ENCODE results near the gene HMX1.

The HMX1 gene

DNA sequence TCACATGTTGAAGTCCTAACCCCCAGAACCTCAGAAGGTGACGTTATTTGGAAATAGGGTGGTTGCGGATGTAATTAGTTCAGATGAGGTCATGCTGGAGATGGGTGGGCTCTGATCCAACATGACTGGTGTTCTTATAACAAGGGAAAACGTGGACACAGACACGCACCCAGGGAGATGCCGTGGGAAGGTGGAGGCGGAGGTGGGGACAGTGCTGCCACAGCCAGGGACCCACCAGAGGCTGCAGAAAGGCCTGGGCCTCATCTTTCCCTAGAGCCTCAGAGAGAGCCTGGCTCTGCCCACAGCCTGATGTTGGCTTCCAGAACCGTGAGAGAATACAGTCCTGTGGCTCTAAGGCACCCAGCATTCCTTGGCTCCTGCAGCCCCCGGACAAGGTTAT lies 7.9 kb upstream of the HMX1 start:
- TF ChIP-seq, protein P1, sequence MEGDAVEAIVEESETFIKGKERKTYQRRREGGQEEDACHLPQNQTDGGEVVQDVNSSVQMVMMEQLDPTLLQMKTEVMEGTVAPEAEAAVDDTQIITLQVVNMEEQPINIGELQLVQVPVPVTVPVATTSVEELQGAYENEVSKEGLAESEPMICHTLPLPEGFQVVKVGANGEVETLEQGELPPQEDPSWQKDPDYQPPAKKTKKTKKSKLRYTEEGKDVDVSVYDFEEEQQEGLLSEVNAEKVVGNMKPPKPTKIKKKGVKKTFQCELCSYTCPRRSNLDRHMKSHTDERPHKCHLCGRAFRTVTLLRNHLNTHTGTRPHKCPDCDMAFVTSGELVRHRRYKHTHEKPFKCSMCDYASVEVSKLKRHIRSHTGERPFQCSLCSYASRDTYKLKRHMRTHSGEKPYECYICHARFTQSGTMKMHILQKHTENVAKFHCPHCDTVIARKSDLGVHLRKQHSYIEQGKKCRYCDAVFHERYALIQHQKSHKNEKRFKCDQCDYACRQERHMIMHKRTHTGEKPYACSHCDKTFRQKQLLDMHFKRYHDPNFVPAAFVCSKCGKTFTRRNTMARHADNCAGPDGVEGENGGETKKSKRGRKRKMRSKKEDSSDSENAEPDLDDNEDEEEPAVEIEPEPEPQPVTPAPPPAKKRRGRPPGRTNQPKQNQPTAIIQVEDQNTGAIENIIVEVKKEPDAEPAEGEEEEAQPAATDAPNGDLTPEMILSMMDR (IDR thresholded peaks at IDR 0.05; ENCODE audit: borderline replicate concordance, insufficient read depth, low read depth, low read length): no peak
- no peak overlapping the region for H3K4me3 ChIP-seq (ENCODE audit: low read depth, low read length)

DNA sequence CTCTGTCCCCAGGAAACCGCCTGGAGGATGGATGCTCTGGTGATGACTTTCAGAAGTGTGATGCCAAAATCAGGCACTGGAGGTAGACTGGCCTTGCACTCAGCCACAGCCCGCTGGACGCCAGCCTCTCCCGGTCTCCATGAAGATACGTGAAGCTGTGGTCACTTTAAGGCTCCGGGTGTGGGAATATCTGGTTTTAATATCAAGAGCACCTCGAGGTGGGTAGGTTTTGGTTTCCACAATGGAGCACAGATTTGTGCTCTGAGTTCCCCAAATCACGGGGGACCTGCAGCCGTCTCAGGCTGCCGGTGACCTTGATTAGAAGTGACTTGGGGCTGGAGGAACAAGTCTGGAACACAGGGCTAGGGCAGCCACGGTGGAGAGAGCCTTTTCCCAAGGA lies 6.8 kb upstream of the HMX1 start:
- TF ChIP-seq, protein P1 (IDR thresholded peaks at IDR 0.05; ENCODE audit: borderline replicate concordance, insufficient read depth, low read depth, low read length): no peak
- no peak overlapping the region for H3K4me3 ChIP-seq (ENCODE audit: low read depth, low read length)

DNA sequence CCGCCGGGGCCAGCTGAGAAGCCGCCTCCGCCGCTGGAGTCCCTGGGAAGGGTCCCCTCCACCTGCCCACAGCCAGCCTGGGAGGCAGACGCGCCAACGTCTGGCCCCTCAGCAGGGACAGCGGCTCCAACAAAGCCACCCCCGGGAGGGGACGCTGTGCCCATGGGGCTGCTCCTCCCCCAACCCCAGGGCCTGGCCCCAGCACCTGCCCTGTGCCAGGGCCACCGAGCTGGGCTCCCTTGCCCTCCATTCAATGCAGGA lies 6.1 kb upstream of the HMX1 start:
- TF ChIP-seq, protein P1 (IDR thresholded peaks at IDR 0.05; ENCODE audit: borderline replicate concordance, insufficient read depth, low read depth, low read length): no peak
- H3K4me3 ChIP-seq (ENCODE audit: low read depth, low read length): no peak overlapping the region

DNA sequence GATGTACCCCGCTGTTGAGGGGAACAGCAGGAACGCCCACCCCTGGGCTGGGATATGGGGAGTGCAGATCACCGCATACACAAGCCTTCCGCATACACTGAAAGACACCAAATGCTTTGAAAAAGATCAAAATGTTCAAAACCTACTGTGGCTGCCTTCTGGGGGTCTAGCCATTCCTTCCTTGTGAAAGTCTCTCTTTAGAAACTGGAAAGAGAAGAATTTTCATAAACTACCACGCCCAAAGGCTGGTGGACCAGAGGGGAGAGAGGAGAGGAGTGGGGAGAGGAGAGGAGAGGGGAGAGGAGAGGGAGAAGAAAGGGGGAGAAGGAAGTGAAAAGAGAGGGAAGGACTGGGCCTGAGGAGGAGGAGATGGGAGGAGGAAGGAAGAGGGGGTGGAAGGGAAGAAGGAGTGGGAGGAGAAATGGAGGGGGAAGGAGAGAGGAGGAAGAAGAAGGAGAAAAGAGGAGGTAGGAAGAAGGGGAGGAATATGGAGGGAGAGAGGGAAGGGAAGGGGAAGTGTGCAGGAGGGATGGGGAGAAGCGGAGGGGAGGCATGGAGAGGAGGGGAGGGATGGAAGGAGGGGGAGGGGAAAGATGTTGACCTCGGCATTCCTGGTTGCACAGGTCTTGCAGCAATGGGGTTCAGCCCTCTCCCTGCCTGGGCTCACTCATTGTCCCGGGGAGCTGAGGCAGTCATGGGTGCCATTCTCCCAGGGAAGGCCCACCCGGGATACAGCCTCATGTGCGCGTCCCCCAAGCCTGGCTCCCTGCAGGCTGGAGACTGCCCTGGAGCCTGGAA lies 5.5 kb upstream of the HMX1 start:
- no peak overlapping the region for H3K4me3 ChIP-seq (ENCODE audit: low read depth, low read length)
- TF ChIP-seq, protein P1 (IDR thresholded peaks at IDR 0.05; ENCODE audit: borderline replicate concordance, insufficient read depth, low read depth, low read length): no peak

DNA sequence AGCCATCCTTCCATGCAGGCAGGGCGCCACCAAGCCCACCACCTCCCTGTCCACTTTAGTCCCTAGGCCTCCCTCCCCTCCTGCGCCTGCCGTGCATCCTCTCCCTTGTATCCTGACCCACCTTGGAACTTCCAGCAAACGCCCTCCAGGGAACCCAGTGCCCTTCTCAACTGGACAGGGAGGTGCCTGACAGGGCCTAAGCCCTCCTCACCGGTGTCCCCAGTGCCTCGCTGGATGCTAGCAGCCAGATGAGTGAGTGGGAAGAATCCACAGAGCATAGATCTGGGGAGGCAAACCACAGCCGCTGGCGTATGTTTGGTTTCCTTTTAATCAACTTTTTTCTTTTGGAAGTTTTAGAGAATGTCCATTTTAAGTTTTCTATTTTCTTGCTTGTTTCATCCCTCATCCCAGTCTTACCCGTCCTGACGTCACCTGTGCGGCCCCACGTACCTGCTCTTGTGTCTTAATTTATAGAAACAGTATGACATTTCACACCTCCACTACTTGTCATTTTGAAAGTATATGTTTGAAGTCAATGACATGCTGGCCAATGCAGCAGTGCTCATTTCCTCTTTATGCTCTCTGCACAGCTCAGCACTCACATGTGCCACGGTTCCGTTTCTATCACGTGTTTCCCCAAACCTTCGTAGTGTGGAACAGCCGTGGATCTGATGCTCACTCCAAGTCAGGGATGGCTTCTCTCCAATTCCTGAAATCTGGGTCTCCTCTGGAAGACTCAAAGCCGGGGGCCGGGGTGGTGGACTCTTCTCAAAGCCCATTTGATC lies 3.4 kb upstream of the HMX1 start:
- no peak overlapping the region for H3K4me3 ChIP-seq (ENCODE audit: low read depth, low read length)
- TF ChIP-seq, protein P1 (IDR thresholded peaks at IDR 0.05; ENCODE audit: borderline replicate concordance, insufficient read depth, low read depth, low read length): no peak

DNA sequence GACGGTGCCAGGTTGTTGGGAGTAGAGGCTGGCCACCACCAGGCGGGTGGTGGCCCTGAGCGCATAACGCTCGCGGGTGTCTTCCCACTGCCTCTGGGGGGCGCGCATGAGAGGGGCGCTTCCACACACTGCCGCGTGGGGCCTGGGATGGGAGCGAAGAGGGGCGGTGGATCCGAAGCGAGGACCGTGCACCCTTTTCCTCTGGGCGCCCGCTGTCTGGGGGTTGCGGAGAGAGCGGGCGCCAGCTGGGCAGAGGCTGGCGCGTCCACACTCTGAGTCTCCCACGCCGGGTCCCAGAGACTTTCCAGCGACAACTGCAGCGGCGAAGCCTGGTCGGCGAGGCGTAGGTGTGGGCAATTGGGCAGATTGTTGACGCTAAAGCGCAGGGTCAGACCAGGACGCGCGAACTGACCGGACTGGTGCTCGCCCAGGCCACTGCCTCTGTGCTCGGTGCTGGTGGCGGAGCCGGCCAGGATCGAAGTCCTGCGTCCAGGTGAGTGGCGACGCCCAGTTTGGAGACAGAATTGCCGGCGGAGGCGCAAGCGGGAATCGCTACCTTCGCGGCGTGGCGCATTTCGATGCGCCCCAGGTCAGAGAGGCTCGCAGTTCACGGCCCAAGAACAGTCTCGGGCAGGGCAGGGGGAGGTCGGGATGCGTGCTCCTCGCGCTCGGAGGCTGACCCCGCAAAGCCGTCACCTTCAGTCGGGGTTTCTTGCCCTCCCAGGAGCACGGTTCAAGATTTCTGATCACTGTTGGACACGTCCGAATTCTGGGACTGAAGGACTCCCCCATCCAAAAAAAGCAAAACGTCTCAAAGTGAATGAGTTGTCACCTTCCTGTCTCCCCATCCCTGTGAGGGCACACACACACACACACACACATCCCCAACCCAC lies 2.6 kb upstream of the HMX1 start:
- no peak overlapping the region for H3K4me3 ChIP-seq (ENCODE audit: low read depth, low read length)

More for the DNA sequence above, 2.6 kb upstream of the HMX1 start:
- TF ChIP-seq, protein P1 (IDR thresholded peaks at IDR 0.05; ENCODE audit: borderline replicate concordance, insufficient read depth, low read depth, low read length): no peak

All from GM12875 (cell line).